ENCODE results near the gene PHF21A. TPM values are rescaled to one million over a fixed set of nuclear protein-coding genes. Genes with fewer than 3 reads are reported as not detected.
A peak's percentile ranks its signal among the peaks of the same experiment; 100 is the strongest.

Gene PHF21A
- total and polyA plus RNA-seq, 4 donors = 3.6 to 8.5 (median 6.2) TPM

- Histone ChIP-seq H3K36me3 (ENCODE audit: control insufficient read depth in 4 of 4, insufficient read depth in 3 of 4, low read depth in 1 of 4, low read length in 3 of 4) (peaks cover 3 to 14% (median 8%) of the 10 kb centered on the region in 4 donors), H3K4me3 (ENCODE audit: low read depth in 1 of 3, low read length in 3 of 3) (peak within 1 kb of the TSS; percentile 73 to 98 (median 87)), H3K27me3 (ENCODE audit: control insufficient read depth in 4 of 4, insufficient read depth in 4 of 4, low read length in 3 of 4) (no peaks in the 10 kb centered on the region), H3K4me1 (ENCODE audit: control insufficient read depth in 4 of 4, insufficient read depth in 4 of 4, low read length in 3 of 4) (peaks cover 16 to 62% (median 45%) of the 10 kb centered on the region in 4 donors), H3K27ac (ENCODE audit: low read depth in 1 of 2, low read length in 2 of 2) (peak within 1 kb of the TSS; percentile 75 to 85), H3K9ac (ENCODE audit: low read depth in 1 of 2, low read length in 2 of 2) (peak within 1 kb of the TSS; percentile 75 to 80), H3K9me3 (ENCODE audit: control insufficient read depth in 4 of 4, low read length in 3 of 4) (no peaks in the 10 kb centered on the region)
- TF ChIP-seq HNF4A (conservative IDR thresholded peaks at IDR 0.05) (peak; percentile 47 to 64), RXRA (IDR thresholded peaks at IDR 0.05) (peak; percentile 76 to 86), EGR1 (IDR thresholded peaks at IDR 0.05; ENCODE audit: low read depth in 2 of 2) (peak in 1 of 2 donors; percentile 70), FOXA2 (IDR thresholded peaks at IDR 0.05) (no peak), RAD21 (IDR thresholded peaks at IDR 0.05) (peak in 1 of 2 donors; percentile 36), REST (IDR thresholded peaks at IDR 0.05) (peak; percentile 84), HNF4G (IDR thresholded peaks at IDR 0.05) (no peak), GABPA (IDR thresholded peaks at IDR 0.05 in 1 of 2, conservative IDR thresholded peaks at IDR 0.05 in 1 of 2) (peak; percentile 96 to 99), MAX (IDR thresholded peaks at IDR 0.05) (peak; percentile 77), YY1 (IDR thresholded peaks at IDR 0.05) (no peak), FOXA1 (IDR thresholded peaks at IDR 0.05) (peak; percentile 9), ATF3 (IDR thresholded peaks at IDR 0.05) (no peak), JUND (IDR thresholded peaks at IDR 0.05) (peak; percentile 34 to 39), CTCF (IDR thresholded peaks at IDR 0.05; ENCODE audit: low read depth, low read length, missing input control) (no peak), SP1 (IDR thresholded peaks at IDR 0.05) (peak; percentile 85), ZBTB33 (IDR thresholded peaks at IDR 0.05) (no peak), TAF1 (conservative IDR thresholded peaks at IDR 0.05) (no peak), NR2F2 (IDR thresholded peaks at IDR 0.05) (peak; percentile 93)
- under 1% methylated on average over 45 of the region's 45 CpGs for whole genome bisulfite sequencing
- peak; percentile 89 for DNase-seq (ENCODE audit: low spot score)
Measured at GRCh38 chr11:45917623-45918330, 203.5 kb downstream of the PHF21A start, which contains the start of gene PEX16. Gene PEX16 (minus strand): TSS chr11:45917877. CDS start chr11:45917811, 66 bp downstream.
